SK-N-SH treated with all-trans-retinoic acid at 6 μM for 48 hours (cell line): ENCODE data around the gene KCNH5.

Source experiments
- ATAC-seq: fragments of 200-7000 bp; cut with Tn5 transposase; 3 replicates; pipeline ENCODE4 v1.9.1; 2020; ENCODE audit warnings: mild to moderate bottlenecking, moderate library complexity
- ARNTL ChIP-seq: fragments of 450-650 bp; formaldehyde crosslinking; IDR thresholded peaks from 2 replicates; pipeline ENCODE4 v1.5.0; 2020; ENCODE audit warnings: low read depth, mild to moderate bottlenecking, moderate library complexity, borderline replicate concordance
- BACH2 ChIP-seq: fragments of 250-450 bp; sonication (Bioruptor Pico); IDR thresholded peaks from 2 replicates; pipeline ENCODE4 v1.9.0; 2021; ENCODE audit warnings: mild to moderate bottlenecking, borderline replicate concordance
- CSDC2 ChIP-seq: fragments of 250-450 bp; sonication (Bioruptor Pico); IDR thresholded peaks from 2 replicates; pipeline ENCODE4 v1.5.0; 2020; ENCODE audit warnings: mild to moderate bottlenecking, moderate library complexity
- CSRNP3 ChIP-seq: fragments of 250-450 bp; sonication (Bioruptor Pico); IDR thresholded peaks from 2 replicates; pipeline ENCODE4 v1.5.1; 2021; ENCODE audit warnings: mild to moderate bottlenecking, moderate library complexity
- ESRRG ChIP-seq: fragments of 250-450 bp; sonication (Bioruptor Pico); IDR thresholded peaks from 2 replicates; pipeline ENCODE4 v1.6.1; 2021; ENCODE audit warnings: mild to moderate bottlenecking
- GLIS3 ChIP-seq: fragments of 250-450 bp; sonication (Bioruptor Pico); IDR thresholded peaks from 2 replicates; pipeline ENCODE4 v1.5.0; 2020; ENCODE audit warnings: mild to moderate bottlenecking, moderate library complexity
- OSR1 ChIP-seq: fragments of 250-450 bp; sonication (Bioruptor Pico); IDR thresholded peaks from 2 replicates; pipeline ENCODE4 v1.8.0; 2022; ENCODE audit warnings: moderate library complexity, mild to moderate bottlenecking, inconsistent platforms
- PPARA ChIP-seq: fragments of 250-450 bp; sonication (Bioruptor Pico); IDR thresholded peaks from 2 replicates; pipeline ENCODE4 v1.5.0; 2020; ENCODE audit warnings: mild to moderate bottlenecking, borderline replicate concordance
- RARB ChIP-seq: fragments of 250-450 bp; sonication (Bioruptor Pico); IDR thresholded peaks from 2 replicates; pipeline ENCODE4 v1.8.0; 2021; ENCODE audit warnings: mild to moderate bottlenecking, moderate library complexity
- SNAI2 ChIP-seq: fragments of 250-450 bp; sonication (Bioruptor Pico); IDR thresholded peaks from 2 replicates; pipeline ENCODE4 v1.5.0; 2020; ENCODE audit warnings: mild to moderate bottlenecking, moderate library complexity
- TCF4 ChIP-seq: fragments of 250-450 bp; sonication (Bioruptor Pico); IDR thresholded peaks from 2 replicates; pipeline ENCODE4 v1.8.0; 2021; ENCODE audit warnings: mild to moderate bottlenecking, moderate library complexity, borderline replicate concordance
- TOX ChIP-seq: fragments of 250-450 bp; sonication (Bioruptor Pico); IDR thresholded peaks from 2 replicates; pipeline ENCODE4 v1.8.0; 2021; ENCODE audit warnings: mild to moderate bottlenecking, moderate library complexity, borderline replicate concordance
- TSHZ2 ChIP-seq: fragments of 250-450 bp; sonication (Bioruptor Pico); IDR thresholded peaks from 2 replicates; pipeline ENCODE4 v1.5.0; 2020; ENCODE audit warnings: mild to moderate bottlenecking, moderate library complexity
- ZFP3 ChIP-seq: fragments of 250-450 bp; sonication (Bioruptor Pico); IDR thresholded peaks from 2 replicates; pipeline ENCODE4 v1.5.0; 2020; ENCODE audit warnings: mild to moderate bottlenecking, moderate library complexity
- ZNF565 ChIP-seq: fragments of 450-650 bp; formaldehyde crosslinking; conservative IDR thresholded peaks from 2 replicates; pipeline ENCODE4 v1.5.0; 2020; ENCODE audit warnings: low read depth, mild to moderate bottlenecking, moderate library complexity
- ZNF70 ChIP-seq: fragments of 450-650 bp; formaldehyde crosslinking; IDR thresholded peaks from 2 replicates; pipeline ENCODE4 v1.5.0; 2020; ENCODE audit warnings: mild to moderate bottlenecking, moderate library complexity
- ZNF8 ChIP-seq: fragments of 450-650 bp; formaldehyde crosslinking; IDR thresholded peaks from 2 replicates; pipeline ENCODE4 v1.5.0; 2020; ENCODE audit warnings: mild to moderate bottlenecking, moderate library complexity
- TF ChIP-seq, protein P1 (sequence below): fragments of 250-450 bp; sonication (Bioruptor Pico); IDR thresholded peaks from 2 replicates; pipeline ENCODE4 v1.8.0; 2020; ENCODE audit warnings: mild to moderate bottlenecking, moderate library complexity, borderline replicate concordance
- TF ChIP-seq, protein P2 (sequence below): fragments of 250-450 bp; sonication (Bioruptor Pico); IDR thresholded peaks from 2 replicates; pipeline ENCODE4 v1.5.1; 2020; ENCODE audit warnings: low read depth, mild to moderate bottlenecking, moderate library complexity

The KCNH5 gene

DNA sequence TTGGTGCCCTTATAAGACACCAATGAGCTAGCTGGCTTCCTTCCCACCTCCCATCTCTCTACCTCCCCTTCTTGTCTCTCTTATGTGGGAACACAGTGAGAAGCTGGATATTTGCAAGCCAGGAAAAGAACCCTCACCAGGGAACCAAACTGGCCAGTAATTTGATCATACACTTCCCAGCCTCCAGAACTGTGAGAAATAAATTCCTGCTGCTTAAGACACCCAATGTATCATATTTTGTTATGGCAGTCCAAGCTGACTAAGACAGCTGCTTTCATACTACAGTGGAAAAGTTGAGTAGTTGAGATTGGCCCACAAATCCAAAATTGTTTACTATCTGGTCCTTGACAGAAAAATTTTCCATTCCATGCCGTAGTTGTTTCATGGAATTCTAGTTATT, 269.0 kb downstream of the KCNH5 start:
- no peak for ATAC-seq

DNA sequence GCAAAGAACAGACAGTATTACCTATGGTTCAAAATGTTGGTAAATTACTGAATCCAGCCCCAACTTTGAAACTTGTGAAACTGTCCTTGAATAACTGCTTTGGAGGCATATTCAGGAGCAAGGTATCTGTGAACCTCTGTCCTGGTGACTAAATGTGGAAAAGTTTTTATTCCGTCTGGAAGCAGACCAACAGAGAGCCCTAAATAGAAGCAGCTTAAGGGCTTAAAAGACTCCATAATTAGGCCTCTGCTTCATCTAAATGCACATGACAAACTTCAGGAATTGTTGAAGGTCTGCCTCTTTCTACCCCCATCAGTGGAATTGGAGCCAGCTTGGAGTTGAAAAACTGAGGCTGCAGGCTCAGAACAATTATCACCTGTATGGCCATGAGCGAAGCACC, 276.5 kb downstream of the KCNH5 start:
- ATAC-seq: no peak
- TF ChIP-seq, protein P1, sequence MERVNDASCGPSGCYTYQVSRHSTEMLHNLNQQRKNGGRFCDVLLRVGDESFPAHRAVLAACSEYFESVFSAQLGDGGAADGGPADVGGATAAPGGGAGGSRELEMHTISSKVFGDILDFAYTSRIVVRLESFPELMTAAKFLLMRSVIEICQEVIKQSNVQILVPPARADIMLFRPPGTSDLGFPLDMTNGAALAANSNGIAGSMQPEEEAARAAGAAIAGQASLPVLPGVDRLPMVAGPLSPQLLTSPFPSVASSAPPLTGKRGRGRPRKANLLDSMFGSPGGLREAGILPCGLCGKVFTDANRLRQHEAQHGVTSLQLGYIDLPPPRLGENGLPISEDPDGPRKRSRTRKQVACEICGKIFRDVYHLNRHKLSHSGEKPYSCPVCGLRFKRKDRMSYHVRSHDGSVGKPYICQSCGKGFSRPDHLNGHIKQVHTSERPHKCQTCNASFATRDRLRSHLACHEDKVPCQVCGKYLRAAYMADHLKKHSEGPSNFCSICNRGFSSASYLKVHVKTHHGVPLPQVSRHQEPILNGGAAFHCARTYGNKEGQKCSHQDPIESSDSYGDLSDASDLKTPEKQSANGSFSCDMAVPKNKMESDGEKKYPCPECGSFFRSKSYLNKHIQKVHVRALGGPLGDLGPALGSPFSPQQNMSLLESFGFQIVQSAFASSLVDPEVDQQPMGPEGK: no peak
- TF ChIP-seq TSHZ2 (CRISPR knock-in tag): no peak
- TF ChIP-seq OSR1 (CRISPR knock-in tag): no peak
- TF ChIP-seq ZNF70: no peak
- TF ChIP-seq ARNTL: no peak
- no peak for TF ChIP-seq CSRNP3 (CRISPR knock-in tag)
- TF ChIP-seq PPARA (CRISPR knock-in tag): no peak

More for the DNA sequence above, 269.0 kb downstream of the KCNH5 start:
- TF ChIP-seq ARNTL: no peak
- TF ChIP-seq RARB: no peak
- TF ChIP-seq TCF4: no peak
- TF ChIP-seq BACH2 (CRISPR knock-in tag): no peak
- no peak for TF ChIP-seq CSRNP3 (CRISPR knock-in tag)
- no peak for TF ChIP-seq ZNF70
- TF ChIP-seq, protein P1: no peak
- TF ChIP-seq SNAI2 (CRISPR knock-in tag): no peak
- no peak for TF ChIP-seq TSHZ2 (CRISPR knock-in tag)
- no peak for TF ChIP-seq TOX (CRISPR knock-in tag)
- TF ChIP-seq ZNF565 (CRISPR knock-in tag): no peak
- TF ChIP-seq ZNF8 (CRISPR knock-in tag): no peak
- no peak for TF ChIP-seq ESRRG (CRISPR knock-in tag)
- TF ChIP-seq ZFP3 (CRISPR knock-in tag): no peak
- TF ChIP-seq, protein P2, sequence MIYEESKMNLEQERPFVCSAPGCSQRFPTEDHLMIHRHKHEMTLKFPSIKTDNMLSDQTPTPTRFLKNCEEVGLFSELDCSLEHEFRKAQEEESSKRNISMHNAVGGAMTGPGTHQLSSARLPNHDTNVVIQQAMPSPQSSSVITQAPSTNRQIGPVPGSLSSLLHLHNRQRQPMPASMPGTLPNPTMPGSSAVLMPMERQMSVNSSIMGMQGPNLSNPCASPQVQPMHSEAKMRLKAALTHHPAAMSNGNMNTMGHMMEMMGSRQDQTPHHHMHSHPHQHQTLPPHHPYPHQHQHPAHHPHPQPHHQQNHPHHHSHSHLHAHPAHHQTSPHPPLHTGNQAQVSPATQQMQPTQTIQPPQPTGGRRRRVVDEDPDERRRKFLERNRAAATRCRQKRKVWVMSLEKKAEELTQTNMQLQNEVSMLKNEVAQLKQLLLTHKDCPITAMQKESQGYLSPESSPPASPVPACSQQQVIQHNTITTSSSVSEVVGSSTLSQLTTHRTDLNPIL (CRISPR knock-in tag): no peak
- TF ChIP-seq GLIS3 (CRISPR knock-in tag): no peak
- no peak for TF ChIP-seq CSDC2 (CRISPR knock-in tag)
- no peak for TF ChIP-seq PPARA (CRISPR knock-in tag)
